GM23338 (cell line): ENCODE measurements around the gene CCDC3. TPM values are rescaled to one million over a fixed set of nuclear protein-coding genes. Genes with fewer than 3 reads are reported as not detected.

ENCODE experiments used
- ATAC-seq: fragments of 200-7000 bp; cut with Tn5 transposase; 3 replicates; pipeline ENCODE4 v1.9.1; 2020
- DNase-seq: peaks from one replicate; pipeline ENCODE4 v3.0.0-alpha.2; 2015; ENCODE audit warnings: low spot score
- H2AFZ ChIP-seq: fragments of 200-600 bp; sonication (generic); 2 replicates; pipeline ENCODE4 v1.8.0; 2016; ENCODE audit warnings: antibody characterized with exemption, mild to moderate bottlenecking, moderate library complexity
- H3F3A ChIP-seq: fragments of 200-600 bp; sonication (generic); replicated peaks from 2 replicates; pipeline ENCODE4 v1.8.0; 2017; ENCODE audit warnings: antibody characterized with exemption, mixed run types, low read depth
- H3K27ac ChIP-seq: fragments of 200-600 bp; sonication (generic); 2 replicates; pipeline ENCODE4 v1.6.1; 2016; ENCODE audit warnings: low read depth
- H3K27me3 ChIP-seq: fragments of 200-600 bp; sonication (generic); 2 replicates; pipeline ENCODE4 v1.8.0; 2016; ENCODE audit warnings: mild to moderate bottlenecking, mixed run types, moderate library complexity; ENCODE audit not compliant: insufficient read depth
- H3K36me3 ChIP-seq: fragments of 200-600 bp; sonication (generic); 2 replicates; pipeline ENCODE4 v1.8.0; 2016; ENCODE audit warnings: mild to moderate bottlenecking; ENCODE audit not compliant: insufficient read depth
- H3K4me1 ChIP-seq: fragments of 200-600 bp; sonication (generic); 2 replicates; pipeline ENCODE4 v1.8.0; 2016; ENCODE audit warnings: mild to moderate bottlenecking, moderate library complexity; ENCODE audit not compliant: insufficient read depth
- H3K4me2 ChIP-seq: fragments of 200-600 bp; sonication (generic); 2 replicates; pipeline ENCODE4 v1.7.1; 2017; ENCODE audit warnings: mixed run types
- H3K4me3 ChIP-seq: fragments of 200-600 bp; sonication (generic); 2 replicates; pipeline ENCODE4 v1.6.1; 2016; ENCODE audit warnings: mixed run types
- H3K79me2 ChIP-seq: fragments of 200-600 bp; sonication (generic); replicated peaks from 2 replicates; pipeline ENCODE4 v1.8.0; 2017; ENCODE audit warnings: mild to moderate bottlenecking; ENCODE audit not compliant: insufficient read depth
- H3K9me2 ChIP-seq: fragments of 200-600 bp; sonication (generic); 2 replicates; pipeline ENCODE4 v1.8.0; 2017; ENCODE audit not compliant: insufficient read depth
- H4K20me1 ChIP-seq: fragments of 200-600 bp; sonication (generic); replicated peaks from 2 replicates; pipeline ENCODE4 v1.8.0; 2017; ENCODE audit warnings: mild to moderate bottlenecking; ENCODE audit not compliant: insufficient read depth
- H3K27ac Mint-ChIP-seq: 2 replicates; pipeline ENCODE4 v1.8.0; 2020; ENCODE audit warnings: inconsistent platforms, mild to moderate bottlenecking, moderate library complexity, mixed read lengths
- H3K27me3 Mint-ChIP-seq: 3 replicates; pipeline ENCODE4 v1.8.0; 2022; ENCODE audit warnings: low read depth, mild to moderate bottlenecking, moderate library complexity, mixed read lengths, inconsistent platforms; ENCODE audit not compliant: insufficient read depth, poor library complexity
- H3K36me3 Mint-ChIP-seq: 3 replicates; pipeline ENCODE4 v1.8.0; 2021; ENCODE audit warnings: low read depth, mild to moderate bottlenecking, inconsistent platforms, moderate library complexity, mixed read lengths
- H3K4me1 Mint-ChIP-seq: 3 replicates; pipeline ENCODE4 v1.8.0; 2020; ENCODE audit warnings: mild to moderate bottlenecking, inconsistent platforms, mixed read lengths
- H3K4me3 Mint-ChIP-seq: 3 replicates; pipeline ENCODE4 v1.8.0; 2021; ENCODE audit warnings: moderate library complexity, mild to moderate bottlenecking, inconsistent platforms, mixed read lengths
- H3K9me3 Mint-ChIP-seq: 3 replicates; pipeline ENCODE4 v1.8.0; 2020; ENCODE audit warnings: moderate library complexity, mild to moderate bottlenecking, inconsistent platforms, mixed read lengths
- CREB1 ChIP-seq: fragments of 250-450 bp; sonication (Bioruptor Pico); IDR thresholded peaks from 2 replicates; pipeline ENCODE4 v1.5.0; 2020; ENCODE audit warnings: low read depth, mild to moderate bottlenecking, moderate library complexity
- EZH2phosphoT487 ChIP-seq: fragments of 200-600 bp; sonication (generic); IDR thresholded peaks from one replicate; pipeline ENCODE4 v1.8.1; 2018; ENCODE audit warnings: antibody characterized with exemption; ENCODE audit not compliant: unreplicated experiment
- JUNB ChIP-seq: IDR thresholded peaks from one replicate; pipeline ENCODE4 v1.6.1; 2016; ENCODE audit warnings: antibody characterized with exemption; ENCODE audit not compliant: unreplicated experiment
- NANOG ChIP-seq: IDR thresholded peaks from 2 replicates; pipeline ENCODE4 v1.6.1; 2016; ENCODE audit warnings: antibody characterized with exemption, borderline replicate concordance
- POLR2AphosphoS5 ChIP-seq: IDR thresholded peaks from 2 replicates; pipeline ENCODE4 v1.6.1; 2016; ENCODE audit warnings: antibody characterized with exemption, low read depth
- REST ChIP-seq: IDR thresholded peaks from one replicate; pipeline ENCODE4 v1.6.1; 2018; ENCODE audit warnings: antibody characterized with exemption; ENCODE audit not compliant: unreplicated experiment
- STAT1 ChIP-seq: IDR thresholded peaks from one replicate; pipeline ENCODE4 v1.6.1; 2016; ENCODE audit warnings: antibody characterized with exemption; ENCODE audit not compliant: unreplicated experiment
- ZNF114 ChIP-seq: fragments of 250-450 bp; sonication (Bioruptor Pico); IDR thresholded peaks from 2 replicates; pipeline ENCODE4 v1.5.0; 2020; ENCODE audit warnings: mild to moderate bottlenecking, moderate library complexity
- ZNF331 ChIP-seq: fragments of 250-450 bp; sonication (Bioruptor Pico); IDR thresholded peaks from 2 replicates; pipeline ENCODE4 v1.5.0; 2020; ENCODE audit warnings: low read depth, mild to moderate bottlenecking, moderate library complexity
- polyA plus RNA-seq: library from polyadenylated mRNA; unstranded; fragments of >200 nt; fragmentation: Nextera tagmentation; extraction: Ambion mirVana; gene quantifications from 2 replicates; pipeline ENCODE4 v1.2.1, GENCODE V29; 2016
- total RNA-seq: library from RNA; depleted of rRNA; stranded (reverse); fragments of >200 nt; shearing (Covaris generic); gene quantifications from 2 replicates; pipeline ENCODE4 v1.2.3, GENCODE V29; 2014
- TF ChIP-seq, protein P1 (sequence below): IDR thresholded peaks from 2 replicates; pipeline ENCODE4 v1.6.1; 2016; ENCODE audit warnings: antibody characterized with exemption
- TF ChIP-seq, protein P2 (sequence below), 2 experiments: fragments of 200-600 bp in 1 of 2; sonication (generic) in 1 of 2; conservative IDR thresholded peaks; 2 replicates each; pipeline versions ENCODE4 v1.5.1 to v1.6.1; 2016 to 2017; ENCODE audit warnings: antibody characterized with exemption in 2 of 2, low read depth in 2 of 2, mild to moderate bottlenecking in 2 of 2, moderate library complexity in 1 of 2

Gene CCDC3
- total and polyA plus RNA-seq, 2 experiments from 2014 or later, result 1.4 to 5.2 TPM

- no peak for TF ChIP-seq REST
- no peak for TF ChIP-seq NANOG
- TF ChIP-seq, protein P1, sequence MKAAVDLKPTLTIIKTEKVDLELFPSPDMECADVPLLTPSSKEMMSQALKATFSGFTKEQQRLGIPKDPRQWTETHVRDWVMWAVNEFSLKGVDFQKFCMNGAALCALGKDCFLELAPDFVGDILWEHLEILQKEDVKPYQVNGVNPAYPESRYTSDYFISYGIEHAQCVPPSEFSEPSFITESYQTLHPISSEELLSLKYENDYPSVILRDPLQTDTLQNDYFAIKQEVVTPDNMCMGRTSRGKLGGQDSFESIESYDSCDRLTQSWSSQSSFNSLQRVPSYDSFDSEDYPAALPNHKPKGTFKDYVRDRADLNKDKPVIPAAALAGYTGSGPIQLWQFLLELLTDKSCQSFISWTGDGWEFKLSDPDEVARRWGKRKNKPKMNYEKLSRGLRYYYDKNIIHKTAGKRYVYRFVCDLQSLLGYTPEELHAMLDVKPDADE, result no peak
- TF ChIP-seq ZNF331 (CRISPR knock-in tag), result no peak
- TF ChIP-seq POLR2AphosphoS5, result no peak
- TF ChIP-seq CREB1 (CRISPR knock-in tag), result no peak
- no peak for TF ChIP-seq JUNB
- no peak for TF ChIP-seq STAT1
- TF ChIP-seq, protein P2, sequence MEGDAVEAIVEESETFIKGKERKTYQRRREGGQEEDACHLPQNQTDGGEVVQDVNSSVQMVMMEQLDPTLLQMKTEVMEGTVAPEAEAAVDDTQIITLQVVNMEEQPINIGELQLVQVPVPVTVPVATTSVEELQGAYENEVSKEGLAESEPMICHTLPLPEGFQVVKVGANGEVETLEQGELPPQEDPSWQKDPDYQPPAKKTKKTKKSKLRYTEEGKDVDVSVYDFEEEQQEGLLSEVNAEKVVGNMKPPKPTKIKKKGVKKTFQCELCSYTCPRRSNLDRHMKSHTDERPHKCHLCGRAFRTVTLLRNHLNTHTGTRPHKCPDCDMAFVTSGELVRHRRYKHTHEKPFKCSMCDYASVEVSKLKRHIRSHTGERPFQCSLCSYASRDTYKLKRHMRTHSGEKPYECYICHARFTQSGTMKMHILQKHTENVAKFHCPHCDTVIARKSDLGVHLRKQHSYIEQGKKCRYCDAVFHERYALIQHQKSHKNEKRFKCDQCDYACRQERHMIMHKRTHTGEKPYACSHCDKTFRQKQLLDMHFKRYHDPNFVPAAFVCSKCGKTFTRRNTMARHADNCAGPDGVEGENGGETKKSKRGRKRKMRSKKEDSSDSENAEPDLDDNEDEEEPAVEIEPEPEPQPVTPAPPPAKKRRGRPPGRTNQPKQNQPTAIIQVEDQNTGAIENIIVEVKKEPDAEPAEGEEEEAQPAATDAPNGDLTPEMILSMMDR (conservative IDR thresholded peaks at IDR 0.05; ENCODE audit: low read depth in 2 of 2), result no peak
- TF ChIP-seq ZNF114 (CRISPR knock-in tag), result no peak
- no peak for TF ChIP-seq EZH2phosphoT487
Measured at GRCh38 chr10:13006037-13006436, 4.5 kb upstream of the CCDC3 start (continued).

DNA sequence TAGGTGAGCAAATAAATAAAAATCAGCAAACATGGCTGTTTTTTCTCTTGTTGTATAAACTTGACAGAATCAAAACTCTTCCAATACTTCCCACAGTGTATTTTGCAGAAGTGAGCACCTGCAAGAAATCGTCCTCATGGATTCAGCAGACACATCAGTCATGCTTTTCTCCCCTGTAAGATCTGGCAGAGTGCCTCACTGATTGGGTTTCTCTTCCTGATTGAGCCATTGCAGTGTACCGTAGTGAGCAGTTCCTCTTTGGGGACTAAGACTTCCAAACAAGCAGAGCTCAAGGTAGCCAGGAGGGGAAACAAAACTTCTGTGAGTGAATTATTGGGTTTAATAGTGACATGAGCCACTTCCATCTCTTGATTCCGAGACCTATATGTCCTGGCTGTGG lies 2.2 kb upstream of the CCDC3 start:
- no peak overlapping the region for H2AFZ ChIP-seq
- no peaks in the 10 kb centered on the region for H3F3A ChIP-seq
- H3K36me3 Mint-ChIP-seq, result no peaks in the 10 kb centered on the region
- H4K20me1 ChIP-seq, result peaks cover 5% of the 10 kb centered on the region; the same call in 1 of the 2 replicates
- no peak overlapping the region for H3K27ac Mint-ChIP-seq
- no peak overlapping the region for H3K4me3 ChIP-seq
- H3K4me3 Mint-ChIP-seq, result no peak overlapping the region
- H3K9me3 Mint-ChIP-seq, result no peaks in the 10 kb centered on the region
- H3K4me2 ChIP-seq, result no peak overlapping the region
- H3K79me2 ChIP-seq, result no peaks in the 10 kb centered on the region
- H3K27me3 ChIP-seq, result peaks cover 44% of the 10 kb centered on the region
- H3K27ac ChIP-seq, result no peak overlapping the region
- ATAC-seq, result no peak
- H3K4me1 Mint-ChIP-seq, result 0 out of 3 replicates have a peak, but pooled peaks cover 3% of the 10 kb centered on the region
- no peak for DNase-seq
- H3K27me3 Mint-ChIP-seq, result peaks cover 24% of the 10 kb centered on the region
- no peaks in the 10 kb centered on the region for H3K36me3 ChIP-seq
- peaks cover 11% of the 10 kb centered on the region; the same call in 1 of the 2 replicates for H3K9me2 ChIP-seq
- H3K4me1 ChIP-seq, result no peaks in the 10 kb centered on the region; the same call in 1 of the 2 replicates
- TF ChIP-seq REST, result no peak
- TF ChIP-seq EZH2phosphoT487, result no peak
- TF ChIP-seq, protein P2 (conservative IDR thresholded peaks at IDR 0.05; ENCODE audit: low read depth in 2 of 2), result no peak
- TF ChIP-seq NANOG, result no peak
